ENCODE measurements around the gene HDAC11. TPM values are rescaled to one million over a fixed set of nuclear protein-coding genes. Genes with fewer than 3 reads are reported as not detected.
A peak's percentile ranks its signal among the peaks of the same experiment; 100 is the strongest.
"Not testable (repeated sequence)": the region's sequence is repeated elsewhere in the genome, so short reads cannot be mapped to it uniquely, and the experiment has no call there.

Gene HDAC11
- total RNA-seq, 1 donor from 2014 or later = 17.4 TPM

- DNase-seq (ENCODE audit: low spot score) = no peak
Observed at GRCh38 chr3:13506680-13507079, 26.6 kb downstream of the HDAC11 start.

GRCh38 chr3:13507247-13507569 is 27.1 kb downstream of the HDAC11 start:
- no peak for DNase-seq (ENCODE audit: low spot score)

GRCh38 chr3:13507570-13508339 is 27.6 kb downstream of the HDAC11 start:
- DNase-seq (ENCODE audit: low spot score) = no peak

GRCh38 chr3:13508496-13508895 is 28.4 kb downstream of the HDAC11 start:
- DNase-seq (ENCODE audit: low spot score) = no peak

- DNase-seq (ENCODE audit: low spot score) = no peak
Observed at GRCh38 chr3:13509059-13509815, 29.1 kb downstream of the HDAC11 start.

GRCh38 chr3:13509816-13510192 is 29.7 kb downstream of the HDAC11 start:
- no peak for DNase-seq (ENCODE audit: low spot score)

- DNase-seq (ENCODE audit: low spot score) = no peak
Observed at GRCh38 chr3:13512451-13512850, 32.3 kb downstream of the HDAC11 start.

- no peak for DNase-seq (ENCODE audit: low spot score)
Observed at GRCh38 chr3:13513051-13513912, 33.2 kb downstream of the HDAC11 start.

GRCh38 chr3:13513913-13514517 is 33.9 kb downstream of the HDAC11 start:
- DNase-seq (ENCODE audit: low spot score) = no peak

- no peak for DNase-seq (ENCODE audit: low spot score)
Observed at GRCh38 chr3:13514639-13515435, 34.7 kb downstream of the HDAC11 start.

GRCh38 chr3:13515786-13516759 is 36.0 kb downstream of the HDAC11 start:
- DNase-seq (ENCODE audit: low spot score) = no peak

- no peak for DNase-seq (ENCODE audit: low spot score)
Observed at GRCh38 chr3:13516760-13517135, 36.6 kb downstream of the HDAC11 start.

GRCh38 chr3:13517253-13517977 is 37.3 kb downstream of the HDAC11 start:
- DNase-seq (ENCODE audit: low spot score) = peak; percentile 61

GRCh38 chr3:13518516-13518953 is 38.4 kb downstream of the HDAC11 start:
- DNase-seq (ENCODE audit: low spot score) = no peak

- DNase-seq (ENCODE audit: low spot score) = no peak
Observed at GRCh38 chr3:13519006-13519791, 39.1 kb downstream of the HDAC11 start.

- no peak for DNase-seq (ENCODE audit: low spot score)
Observed at GRCh38 chr3:13520326-13520880, 40.3 kb downstream of the HDAC11 start.

GRCh38 chr3:13521309-13521708 is 41.2 kb downstream of the HDAC11 start:
- no peak for DNase-seq (ENCODE audit: low spot score)

GRCh38 chr3:13521749-13522148 is 41.6 kb downstream of the HDAC11 start:
- DNase-seq (ENCODE audit: low spot score) = not testable (repeated sequence)
